ENCODE measurements around the gene M1AP.

The M1AP gene

GRCh38 chr2:74682501-74682900, 34.4 kb upstream of the M1AP start:
- Histone ChIP-seq H3K27me3 (ENCODE audit: insufficient read depth, low read length, poor library complexity) (no peaks in the 10 kb centered on the region), H3K9ac (ENCODE audit: low read depth, low read length) (no peak overlapping the region), H3K4me1 (ENCODE audit: insufficient read depth, low read length) (no peaks in the 10 kb centered on the region), H2AFZ (ENCODE audit: low read depth, low read length) (no peak overlapping the region), H3K4me3 (ENCODE audit: low read depth in 1 of 2, low read length in 2 of 2) (no peak overlapping the region), H3K4me2 (ENCODE audit: insufficient read depth, low read length) (no peak overlapping the region), H4K20me1 (ENCODE audit: insufficient read depth, low read length) (no peaks in the 10 kb centered on the region), H3K27ac (ENCODE audit: low read length) (no peak overlapping the region), H3K9me3 (ENCODE audit: insufficient read depth, low read length, severe bottlenecking) (no peaks in the 10 kb centered on the region), H3K79me2 (ENCODE audit: insufficient read depth, low read length) (no peaks in the 10 kb centered on the region), H3K36me3 (ENCODE audit: insufficient read depth, low read length) (no peaks in the 10 kb centered on the region)
- TF ChIP-seq EZH2 (IDR thresholded peaks at IDR 0.05; ENCODE audit: borderline replicate concordance, low read depth, low read length, severe bottlenecking) (no peak), CTCF (IDR thresholded peaks at IDR 0.05; ENCODE audit: borderline replicate concordance, extremely low read depth, low read length, poor library complexity, severe bottlenecking) (no peak)
- ATAC-seq (ENCODE audit: insufficient read depth, low read depth) (0 out of 3 replicates have a peak, but pooled peaks have one; percentile 9), DNase-seq (no peak)

GRCh38 chr2:74679615-74680014, 31.5 kb upstream of the M1AP start:
- no peaks in the 10 kb centered on the region for H3K4me1 ChIP-seq (ENCODE audit: insufficient read depth, low read length)
- H3K27me3 ChIP-seq (ENCODE audit: insufficient read depth, low read length, poor library complexity) = no peaks in the 10 kb centered on the region
- H4K20me1 ChIP-seq (ENCODE audit: insufficient read depth, low read length) = no peaks in the 10 kb centered on the region
- ATAC-seq (ENCODE audit: insufficient read depth, low read depth) = no peak
- no peak overlapping the region for H3K9ac ChIP-seq (ENCODE audit: low read depth, low read length)
- no peaks in the 10 kb centered on the region for H3K9me3 ChIP-seq (ENCODE audit: insufficient read depth, low read length, severe bottlenecking)
- TF ChIP-seq EZH2 (IDR thresholded peaks at IDR 0.05; ENCODE audit: borderline replicate concordance, low read depth, low read length, severe bottlenecking) (no peak), CTCF (IDR thresholded peaks at IDR 0.05; ENCODE audit: borderline replicate concordance, extremely low read depth, low read length, poor library complexity, severe bottlenecking) (no peak)
- peaks cover 11% of the 10 kb centered on the region; the same call in 1 of the 2 replicates for H3K36me3 ChIP-seq (ENCODE audit: insufficient read depth, low read length)
- H3K27ac ChIP-seq (ENCODE audit: low read length) = no peak overlapping the region
- no peak overlapping the region for H2AFZ ChIP-seq (ENCODE audit: low read depth, low read length)
- H3K4me2 ChIP-seq (ENCODE audit: insufficient read depth, low read length) = no peak overlapping the region
- no peak overlapping the region for H3K4me3 ChIP-seq (ENCODE audit: low read depth in 1 of 2, low read length in 2 of 2)
- DNase-seq = no peak
- H3K79me2 ChIP-seq (ENCODE audit: insufficient read depth, low read length) = no peaks in the 10 kb centered on the region

- DNase-seq = no peak
- peaks cover 11% of the 10 kb centered on the region; the same call in 1 of the 2 replicates for H3K36me3 ChIP-seq (ENCODE audit: insufficient read depth, low read length)
- H3K4me3 ChIP-seq (ENCODE audit: low read depth in 1 of 2, low read length in 2 of 2) = no peak overlapping the region
- TF ChIP-seq CTCF (IDR thresholded peaks at IDR 0.05; ENCODE audit: borderline replicate concordance, extremely low read depth, low read length, poor library complexity, severe bottlenecking) = no peak
- no peak for TF ChIP-seq EZH2 (IDR thresholded peaks at IDR 0.05; ENCODE audit: borderline replicate concordance, low read depth, low read length, severe bottlenecking)
- H3K4me1 ChIP-seq (ENCODE audit: insufficient read depth, low read length) = no peaks in the 10 kb centered on the region
- H3K27ac ChIP-seq (ENCODE audit: low read length) = no peak overlapping the region
- H3K79me2 ChIP-seq (ENCODE audit: insufficient read depth, low read length) = no peaks in the 10 kb centered on the region
- no peaks in the 10 kb centered on the region for H3K27me3 ChIP-seq (ENCODE audit: insufficient read depth, low read length, poor library complexity)
- H3K9ac ChIP-seq (ENCODE audit: low read depth, low read length) = no peak overlapping the region
- ATAC-seq (ENCODE audit: insufficient read depth, low read depth) = no peak
- no peaks in the 10 kb centered on the region for H4K20me1 ChIP-seq (ENCODE audit: insufficient read depth, low read length)
- no peak overlapping the region for H3K4me2 ChIP-seq (ENCODE audit: insufficient read depth, low read length)
- H3K9me3 ChIP-seq (ENCODE audit: insufficient read depth, low read length, severe bottlenecking) = no peaks in the 10 kb centered on the region
- no peak overlapping the region for H2AFZ ChIP-seq (ENCODE audit: low read depth, low read length)
Measured at GRCh38 chr2:74676331-74676730, 28.2 kb upstream of the M1AP start.

GRCh38 chr2:74675090-74675489, 27.0 kb upstream of the M1AP start:
- TF ChIP-seq CTCF (IDR thresholded peaks at IDR 0.05; ENCODE audit: borderline replicate concordance, extremely low read depth, low read length, poor library complexity, severe bottlenecking) (peak; percentile 19), EZH2 (IDR thresholded peaks at IDR 0.05; ENCODE audit: borderline replicate concordance, low read depth, low read length, severe bottlenecking) (no peak)
- ATAC-seq (ENCODE audit: insufficient read depth, low read depth) = no peak

More at GRCh38 chr2:74675090-74675489, 27.0 kb upstream of the M1AP start:
- H3K9me3 ChIP-seq (ENCODE audit: insufficient read depth, low read length, severe bottlenecking) = no peaks in the 10 kb centered on the region
- peaks cover 11% of the 10 kb centered on the region; the same call in 1 of the 2 replicates for H3K36me3 ChIP-seq (ENCODE audit: insufficient read depth, low read length)
- no peaks in the 10 kb centered on the region for H3K4me1 ChIP-seq (ENCODE audit: insufficient read depth, low read length)
- H4K20me1 ChIP-seq (ENCODE audit: insufficient read depth, low read length) = no peaks in the 10 kb centered on the region
- no peaks in the 10 kb centered on the region for H3K79me2 ChIP-seq (ENCODE audit: insufficient read depth, low read length)
- H3K4me3 ChIP-seq (ENCODE audit: low read depth in 1 of 2, low read length in 2 of 2) = no peak overlapping the region
- no peak overlapping the region for H3K4me2 ChIP-seq (ENCODE audit: insufficient read depth, low read length)
- no peaks in the 10 kb centered on the region for H3K27me3 ChIP-seq (ENCODE audit: insufficient read depth, low read length, poor library complexity)
- DNase-seq = no peak
- H3K27ac ChIP-seq (ENCODE audit: low read length) = no peak overlapping the region
- no peak overlapping the region for H2AFZ ChIP-seq (ENCODE audit: low read depth, low read length)
- H3K9ac ChIP-seq (ENCODE audit: low read depth, low read length) = no peak overlapping the region

All from DND-41 (cell line).